HG03060 (cell line): ENCODE measurements around the gene SPEG.

Experiments used
- ATAC-seq: cut with Tn5 transposase; IDR thresholded peaks from one replicate; pipeline ENCODE4 v1.9.1; 2021; ENCODE audit warnings: low read depth, moderate number of reproducible peaks; ENCODE audit not compliant: unreplicated experiment

SPEG gene

GRCh38 chr2:219523031-219523671 is 88.5 kb downstream of the SPEG start:
- no peak for ATAC-seq

- no peak for ATAC-seq
Observed at GRCh38 chr2:219524817-219525216, 90.2 kb downstream of the SPEG start.

- ATAC-seq: no peak
Observed at GRCh38 chr2:219525533-219526232, 91.0 kb downstream of the SPEG start.

- ATAC-seq: no peak
Observed at GRCh38 chr2:219526320-219527075, 91.9 kb downstream of the SPEG start.

- ATAC-seq: no peak
Observed at GRCh38 chr2:219527076-219527394, 92.4 kb downstream of the SPEG start.

GRCh38 chr2:219527472-219527871 is 92.8 kb downstream of the SPEG start:
- ATAC-seq: no peak

GRCh38 chr2:219530048-219530963 is 95.7 kb downstream of the SPEG start:
- ATAC-seq: peak; percentile 63

- ATAC-seq: no peak
Observed at GRCh38 chr2:219531639-219532377, 97.2 kb downstream of the SPEG start.

GRCh38 chr2:219532378-219532649 is 97.7 kb downstream of the SPEG start:
- no peak for ATAC-seq

GRCh38 chr2:219533930-219534661 is 99.5 kb downstream of the SPEG start:
- ATAC-seq: no peak

GRCh38 chr2:219536425-219536824 is 101.8 kb downstream of the SPEG start:
- no peak for ATAC-seq

- ATAC-seq: no peak
Observed at GRCh38 chr2:219536967-219537366, 102.3 kb downstream of the SPEG start.

GRCh38 chr2:219537657-219538488 is 103.2 kb downstream of the SPEG start:
- ATAC-seq: no peak

GRCh38 chr2:219538504-219538951 is 103.9 kb downstream of the SPEG start:
- no peak for ATAC-seq

GRCh38 chr2:219538956-219539788 is 104.5 kb downstream of the SPEG start:
- ATAC-seq: no peak

GRCh38 chr2:219539926-219540678 is 105.5 kb downstream of the SPEG start:
- ATAC-seq: no peak
